Hair follicular keratinocyte (primary cell): ENCODE results near the gene KCNJ18. TPM values are rescaled to one million over a fixed set of nuclear protein-coding genes. Genes with fewer than 3 reads are reported as not detected.

Experiments used
- total RNA-seq: library from RNA; depleted of rRNA; stranded (reverse); fragments of >200 nt; gene quantifications from 2 replicates; pipeline ENCODE4 v1.2.3, GENCODE V29; 2015

KCNJ18 gene
- not detected in 2 replicates for total RNA-seq

GRCh38 chr17:21691883-21692703 lies at the start of gene KCNJ18:
TSS of gene KCNJ18 (plus strand) at chr17:21692523. CDS start at chr17:21702787, 10,264 bp downstream.

